Kidney epithelial cell (primary cell): ENCODE results near the gene HGFAC. TPM values are rescaled to one million over a fixed set of nuclear protein-coding genes. Genes with fewer than 3 reads are reported as not detected.

ENCODE experiments used
- DNase-seq: peaks from one replicate; pipeline ENCODE4 v3.0.0-alpha.2; 2010; ENCODE audit warnings: low read depth
- H3K27me3 ChIP-seq: 2 replicates; pipeline ENCODE4 v1.6.0; 2011; ENCODE audit warnings: low read length; ENCODE audit not compliant: control insufficient read depth, insufficient read depth
- H3K36me3 ChIP-seq: 2 replicates; pipeline ENCODE4 v1.5.1; 2011; ENCODE audit warnings: low read length; ENCODE audit not compliant: control insufficient read depth, insufficient read depth
- H3K4me3 ChIP-seq: 2 replicates; pipeline ENCODE4 v1.5.1; 2011; ENCODE audit warnings: low read depth, mild to moderate bottlenecking, control low read depth, low read length
- total RNA-seq: library from RNA; depleted of rRNA; stranded (reverse); fragments of >200 nt; gene quantifications from 2 replicates; pipeline ENCODE4 v1.2.3, GENCODE V29; 2015
- TF ChIP-seq, protein P1 (sequence below): IDR thresholded peaks from 2 replicates; pipeline ENCODE4 v1.5.1; 2011; ENCODE audit warnings: mild to moderate bottlenecking, moderate library complexity, low read length, control low read depth, inconsistent platforms; ENCODE audit not compliant: insufficient read depth, poor library complexity, severe bottlenecking

Gene HGFAC
- total RNA-seq, 1 donor from 2014 or later, result not detected

DNA sequence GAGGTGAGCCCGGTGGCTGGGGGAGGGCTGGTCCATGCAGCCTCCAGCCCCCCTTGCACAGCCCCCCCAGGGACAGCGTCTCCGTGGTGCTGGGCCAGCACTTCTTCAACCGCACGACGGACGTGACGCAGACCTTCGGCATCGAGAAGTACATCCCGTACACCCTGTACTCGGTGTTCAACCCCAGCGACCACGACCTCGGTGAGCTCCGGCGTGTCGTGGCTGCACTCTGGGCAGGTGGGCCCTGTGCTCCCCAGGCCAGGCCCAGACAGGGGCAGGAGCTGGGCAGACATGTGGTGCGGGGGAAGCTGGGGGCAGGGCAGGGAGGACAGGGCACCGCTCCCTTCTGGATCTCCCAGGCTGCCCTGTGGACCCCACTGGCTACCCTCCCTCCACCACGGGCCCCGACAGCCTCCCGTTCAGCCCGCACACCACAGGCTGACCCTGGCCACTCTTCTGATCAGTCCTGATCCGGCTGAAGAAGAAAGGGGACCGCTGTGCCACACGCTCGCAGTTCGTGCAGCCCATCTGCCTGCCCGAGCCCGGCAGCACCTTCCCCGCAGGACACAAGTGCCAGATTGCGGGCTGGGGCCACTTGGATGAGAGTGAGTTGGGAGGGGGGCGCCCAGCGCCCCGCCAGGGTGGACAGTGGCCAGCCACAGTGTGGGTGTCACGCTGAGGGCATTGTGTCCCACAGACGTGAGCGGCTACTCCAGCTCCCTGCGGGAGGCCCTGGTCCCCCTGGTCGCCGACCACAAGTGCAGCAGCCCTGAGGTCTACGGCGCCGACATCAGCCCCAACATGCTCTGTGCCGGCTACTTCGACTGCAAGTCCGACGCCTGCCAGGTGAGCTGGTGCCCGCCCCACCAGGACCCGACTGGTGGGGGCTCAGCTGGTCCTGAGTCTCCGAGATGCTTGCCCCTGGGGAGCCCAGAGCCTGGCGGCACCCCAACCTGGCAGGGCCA, 5.9 kb downstream of the HGFAC start:
- Histone ChIP-seq H3K4me3 (no peak overlapping the region), H3K36me3 (no peaks in the 10 kb centered on the region), H3K27me3 (peaks cover 6% of the 10 kb centered on the region)
- no peak for DNase-seq
- TF ChIP-seq, protein P1, sequence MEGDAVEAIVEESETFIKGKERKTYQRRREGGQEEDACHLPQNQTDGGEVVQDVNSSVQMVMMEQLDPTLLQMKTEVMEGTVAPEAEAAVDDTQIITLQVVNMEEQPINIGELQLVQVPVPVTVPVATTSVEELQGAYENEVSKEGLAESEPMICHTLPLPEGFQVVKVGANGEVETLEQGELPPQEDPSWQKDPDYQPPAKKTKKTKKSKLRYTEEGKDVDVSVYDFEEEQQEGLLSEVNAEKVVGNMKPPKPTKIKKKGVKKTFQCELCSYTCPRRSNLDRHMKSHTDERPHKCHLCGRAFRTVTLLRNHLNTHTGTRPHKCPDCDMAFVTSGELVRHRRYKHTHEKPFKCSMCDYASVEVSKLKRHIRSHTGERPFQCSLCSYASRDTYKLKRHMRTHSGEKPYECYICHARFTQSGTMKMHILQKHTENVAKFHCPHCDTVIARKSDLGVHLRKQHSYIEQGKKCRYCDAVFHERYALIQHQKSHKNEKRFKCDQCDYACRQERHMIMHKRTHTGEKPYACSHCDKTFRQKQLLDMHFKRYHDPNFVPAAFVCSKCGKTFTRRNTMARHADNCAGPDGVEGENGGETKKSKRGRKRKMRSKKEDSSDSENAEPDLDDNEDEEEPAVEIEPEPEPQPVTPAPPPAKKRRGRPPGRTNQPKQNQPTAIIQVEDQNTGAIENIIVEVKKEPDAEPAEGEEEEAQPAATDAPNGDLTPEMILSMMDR, result no peak

DNA sequence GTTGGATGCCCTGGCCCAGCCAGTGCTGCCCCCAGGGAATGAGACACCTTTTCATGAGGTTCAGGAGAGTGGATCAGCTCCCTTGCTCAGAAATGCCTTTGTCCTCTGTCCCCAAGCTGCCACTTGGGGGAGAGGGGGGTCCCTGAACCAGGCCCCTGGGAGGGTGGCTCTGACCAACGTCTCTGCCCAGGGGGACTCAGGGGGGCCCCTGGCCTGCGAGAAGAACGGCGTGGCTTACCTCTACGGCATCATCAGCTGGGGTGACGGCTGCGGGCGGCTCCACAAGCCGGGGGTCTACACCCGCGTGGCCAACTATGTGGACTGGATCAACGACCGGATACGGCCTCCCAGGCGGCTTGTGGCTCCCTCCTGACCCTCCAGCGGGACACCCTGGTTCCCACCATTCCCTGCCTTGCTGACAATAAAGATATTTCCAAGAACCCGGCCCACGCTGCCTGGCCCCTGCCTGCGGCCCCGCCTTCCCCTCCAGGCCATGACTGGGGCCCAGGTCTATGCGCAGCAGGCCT, 7.3 kb downstream of the HGFAC start:
- Histone ChIP-seq H3K4me3 (no peak overlapping the region), H3K36me3 (no peaks in the 10 kb centered on the region), H3K27me3 (peaks cover 6% of the 10 kb centered on the region)
- TF ChIP-seq, protein P1, result no peak
- no peak for DNase-seq

DNA sequence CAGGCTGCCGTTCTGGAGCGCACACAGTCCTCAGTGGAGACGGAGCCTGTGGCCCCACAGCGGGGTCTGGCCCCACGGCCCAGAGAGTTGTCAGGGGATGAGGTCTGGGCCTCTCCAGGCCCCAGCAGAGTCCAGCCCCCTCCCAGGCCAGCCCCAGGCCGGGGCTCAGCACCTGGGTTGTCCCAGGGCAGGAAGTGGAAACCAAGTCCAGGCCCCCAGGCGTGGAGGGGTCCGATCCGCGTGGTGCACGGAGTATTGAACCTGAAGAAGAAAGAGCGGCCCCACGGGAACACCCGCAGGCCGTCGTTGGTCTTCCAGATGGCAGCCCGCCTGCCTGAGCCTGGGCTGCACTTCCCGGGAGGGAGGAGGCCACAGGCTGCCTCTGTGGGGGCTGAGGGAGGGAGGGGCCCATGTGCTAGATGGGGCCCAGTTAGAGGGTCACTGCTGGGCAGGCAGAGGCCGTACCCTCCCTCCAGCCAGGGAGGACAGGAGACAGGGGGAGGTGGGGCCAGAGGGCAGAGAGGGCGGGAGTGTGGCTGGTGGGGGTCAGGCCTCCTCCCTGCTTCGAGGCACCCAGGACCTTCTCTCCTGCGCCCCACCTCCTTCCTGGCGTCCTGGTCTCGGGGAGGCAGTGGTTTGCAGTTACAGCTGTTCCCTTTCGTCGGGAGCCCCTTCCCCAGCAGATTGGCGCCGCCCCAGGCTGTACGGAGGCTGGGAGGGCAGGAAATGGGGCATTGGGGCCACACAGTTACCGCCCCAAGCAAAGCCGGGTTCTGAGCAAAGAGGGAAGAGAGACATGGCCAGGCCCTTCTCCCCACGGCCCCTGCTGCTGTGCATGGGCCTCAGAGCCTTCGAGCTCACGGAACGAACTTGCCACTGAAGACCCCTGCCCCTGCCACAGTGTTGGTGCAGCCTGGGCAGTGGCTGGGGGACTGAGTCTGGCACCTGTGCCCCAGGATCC, 8.1 kb downstream of the HGFAC start:
- TF ChIP-seq, protein P1, result no peak
- no peak overlapping the region for H3K4me3 ChIP-seq
- no peaks in the 10 kb centered on the region for H3K36me3 ChIP-seq
- no peak for DNase-seq
- H3K27me3 ChIP-seq, result peaks cover 6% of the 10 kb centered on the region

- TF ChIP-seq, protein P1, result no peak
- no peak overlapping the region for H3K4me3 ChIP-seq
- DNase-seq, result no peak
- H3K27me3 ChIP-seq, result peaks cover 6% of the 10 kb centered on the region
- no peaks in the 10 kb centered on the region for H3K36me3 ChIP-seq
These were observed 8.9 kb downstream of the HGFAC start for GRCh38 chr4:3450643-3451042.

- no peak for DNase-seq
- Histone ChIP-seq H3K36me3 (no peaks in the 10 kb centered on the region), H3K4me3 (no peak overlapping the region), H3K27me3 (peaks cover 6% of the 10 kb centered on the region)
- TF ChIP-seq, protein P1, result no peak
These were observed 10.2 kb downstream of the HGFAC start for GRCh38 chr4:3451956-3452355.
